ENCODE data around the gene MYDGF.
"Not testable (repeated sequence)": the region's sequence is repeated elsewhere in the genome, so short reads cannot be mapped to it uniquely, and the experiment has no call there.

The MYDGF gene

DNA sequence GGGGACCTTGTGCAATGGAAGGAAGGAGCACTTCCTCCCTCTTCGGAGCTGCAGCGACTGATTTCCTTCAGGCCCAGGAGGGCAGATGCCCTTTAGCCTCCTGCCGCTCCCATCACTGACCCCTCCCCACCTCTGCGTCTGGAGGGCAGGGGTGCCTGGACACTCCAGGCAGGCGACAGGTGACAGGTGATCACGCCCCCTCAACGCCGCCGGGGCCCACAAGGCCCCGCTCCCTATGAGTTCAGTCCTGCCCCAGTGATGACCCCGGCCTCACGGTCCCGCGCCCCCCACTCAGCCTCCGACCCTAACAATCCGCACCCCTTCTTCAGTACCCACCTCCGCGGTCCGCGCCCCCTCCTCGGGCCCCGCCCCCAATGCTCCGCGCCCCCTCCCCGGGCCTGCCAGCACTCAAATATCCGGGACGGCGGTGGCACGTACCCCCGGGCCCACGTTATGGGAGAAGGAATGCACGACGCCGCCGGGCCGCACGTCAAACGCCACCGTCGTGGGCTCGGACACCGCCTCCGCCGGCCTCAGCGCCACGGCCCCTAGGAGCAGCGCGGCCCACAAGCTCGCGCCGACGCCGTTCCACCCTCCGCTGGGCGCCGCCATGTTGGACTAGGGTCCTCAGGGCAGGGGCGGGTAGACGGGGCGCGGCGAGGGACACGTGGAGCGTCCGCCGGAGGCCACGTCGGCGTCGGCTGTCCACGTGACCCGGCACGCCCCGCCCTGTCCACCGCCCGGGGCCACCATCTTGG lies at the start of gene MYDGF:
Gene MYDGF, minus strand, starts transcription at position 620 of the 758 bp plus-strand sequence. Its CDS starts 8 bp downstream, at position 612.
- H3K36me3 ChIP-seq (ENCODE audit: control insufficient read depth, insufficient read depth, low read length): peaks cover 19% of the 10 kb centered on the region
- H3K4me1 ChIP-seq (ENCODE audit: control insufficient read depth, insufficient read depth, low read length): peaks cover 3% of the 10 kb centered on the region; the same call in 1 of the 2 replicates
- H3K9me3 ChIP-seq (ENCODE audit: control insufficient read depth, insufficient read depth, low read depth, low read length): no peaks in the 10 kb centered on the region
- no peaks in the 10 kb centered on the region for H3K27me3 ChIP-seq (ENCODE audit: control insufficient read depth, insufficient read depth, low read length)
- peak within 1 kb of the TSS; percentile 42; the same call in 1 of the 2 replicates for H3K27ac ChIP-seq (ENCODE audit: low read depth, low read length)
- H3K9ac ChIP-seq (ENCODE audit: low read length): peak within 1 kb of the TSS; percentile 86
- peak within 1 kb of the TSS; percentile 97 for H3K4me3 ChIP-seq (ENCODE audit: low read depth, low read length)

DNA sequence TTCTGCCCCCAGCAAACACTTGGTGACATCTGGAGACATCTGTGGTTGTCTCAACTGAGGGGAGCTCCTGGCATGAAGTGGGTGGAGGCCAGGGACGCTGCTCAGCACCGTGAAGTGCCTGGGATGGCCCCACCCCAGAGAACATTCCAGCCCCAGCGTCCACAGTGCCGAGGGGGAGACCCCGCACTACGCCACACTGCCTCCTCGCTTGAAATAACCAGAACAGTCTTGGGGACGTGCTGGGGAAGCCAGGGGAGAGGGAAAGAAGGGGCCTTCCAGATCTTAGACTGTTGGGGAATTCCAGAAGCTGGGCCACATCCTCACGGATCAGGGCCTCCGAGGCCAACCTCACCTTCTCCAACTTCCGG lies 49.3 kb upstream of the MYDGF start:
- Histone ChIP-seq H3K27ac (ENCODE audit: low read depth, low read length) (no peak overlapping the region), H3K27me3 (ENCODE audit: control insufficient read depth, insufficient read depth, low read length) (no peaks in the 10 kb centered on the region), H3K9me3 (ENCODE audit: control insufficient read depth, insufficient read depth, low read depth, low read length) (no peaks in the 10 kb centered on the region), H3K9ac (ENCODE audit: low read length) (no peak overlapping the region), H3K4me3 (ENCODE audit: low read depth, low read length) (no peak overlapping the region), H3K36me3 (ENCODE audit: control insufficient read depth, insufficient read depth, low read length) (peaks cover 61% of the 10 kb centered on the region), H3K4me1 (ENCODE audit: control insufficient read depth, insufficient read depth, low read length) (no peaks in the 10 kb centered on the region)

DNA sequence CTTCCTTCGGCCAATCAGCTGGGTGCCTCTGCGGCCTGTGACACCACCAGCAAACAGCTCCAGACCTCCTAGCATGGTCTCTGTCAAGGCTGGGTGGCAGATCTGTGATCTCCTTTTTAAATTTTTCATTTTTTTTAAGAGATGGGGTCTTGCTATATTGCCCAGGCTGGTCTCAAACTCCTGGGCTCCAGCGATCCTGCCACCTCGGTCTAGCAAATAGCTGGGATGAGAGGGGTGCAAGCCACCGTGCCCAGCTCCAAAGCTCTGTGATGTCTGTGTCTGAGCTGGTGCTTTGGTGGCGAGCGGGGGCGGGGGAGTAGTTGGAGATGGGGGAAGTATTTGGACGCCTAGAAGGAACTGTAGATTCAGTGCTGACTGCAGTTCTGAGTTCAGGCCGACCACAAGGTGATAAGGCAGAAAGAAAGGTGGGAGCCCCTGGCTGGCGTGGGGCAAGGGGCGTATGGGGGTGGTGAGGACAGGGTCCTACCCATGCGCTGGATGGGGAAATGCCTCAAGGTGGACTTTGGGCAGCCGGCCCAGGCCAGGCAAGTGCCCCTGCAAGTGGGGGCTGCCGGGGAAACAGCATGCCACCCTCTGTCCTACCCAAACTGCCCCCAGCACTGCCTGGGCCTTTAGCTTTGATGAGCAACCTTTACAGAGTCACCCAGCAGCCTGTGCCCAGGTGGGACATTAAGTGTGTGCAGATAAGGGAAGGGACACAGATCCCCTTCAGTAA lies 48.0 kb upstream of the MYDGF start:
- Histone ChIP-seq H3K36me3 (ENCODE audit: control insufficient read depth, insufficient read depth, low read length) (peaks cover 75% of the 10 kb centered on the region), H3K9ac (ENCODE audit: low read length) (no peak overlapping the region), H3K4me3 (ENCODE audit: low read depth, low read length) (no peak overlapping the region), H3K27ac (ENCODE audit: low read depth, low read length) (no peak overlapping the region), H3K27me3 (ENCODE audit: control insufficient read depth, insufficient read depth, low read length) (no peaks in the 10 kb centered on the region), H3K9me3 (ENCODE audit: control insufficient read depth, insufficient read depth, low read depth, low read length) (no peaks in the 10 kb centered on the region), H3K4me1 (ENCODE audit: control insufficient read depth, insufficient read depth, low read length) (no peaks in the 10 kb centered on the region)

DNA sequence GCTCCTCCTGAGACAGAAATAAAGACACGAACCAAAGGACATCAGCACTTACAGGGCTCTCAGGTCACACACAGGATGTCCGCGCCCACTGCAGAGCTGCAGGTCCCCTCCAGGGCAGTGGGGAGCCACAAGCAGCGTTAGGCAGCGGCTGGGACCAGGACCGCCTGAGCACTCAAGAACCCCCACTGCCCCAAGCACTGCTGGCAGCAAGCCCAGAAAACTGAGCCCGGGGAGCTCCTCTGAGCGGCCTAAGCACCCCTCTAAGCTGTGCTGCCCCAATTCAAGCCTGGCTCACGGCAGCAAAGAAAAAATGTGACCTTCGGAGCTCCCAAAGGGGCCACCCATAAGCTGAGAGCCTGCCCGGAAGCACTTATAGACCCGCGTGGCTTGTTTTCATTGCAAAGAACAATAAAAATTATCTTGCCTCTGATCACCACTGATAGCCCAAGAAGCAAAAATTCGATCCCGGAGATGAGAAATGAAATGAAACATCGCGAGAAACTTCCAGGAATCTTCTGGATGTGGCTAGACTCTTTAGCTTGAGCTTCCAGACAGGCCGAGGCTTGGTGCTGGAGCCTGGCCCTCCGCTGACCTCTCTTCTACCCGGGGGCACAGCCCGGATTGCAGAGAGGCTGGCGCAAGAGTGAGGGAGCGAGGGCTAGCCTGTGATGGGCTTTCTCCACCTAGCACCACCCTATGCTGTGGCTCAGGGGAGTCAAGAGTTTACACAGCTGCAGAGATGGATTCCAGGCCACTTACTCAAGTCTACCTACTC lies 47.2 kb upstream of the MYDGF start:
- Histone ChIP-seq H3K9ac (ENCODE audit: low read length) (no peak overlapping the region), H3K9me3 (ENCODE audit: control insufficient read depth, insufficient read depth, low read depth, low read length) (no peaks in the 10 kb centered on the region), H3K4me1 (ENCODE audit: control insufficient read depth, insufficient read depth, low read length) (no peaks in the 10 kb centered on the region), H3K36me3 (ENCODE audit: control insufficient read depth, insufficient read depth, low read length) (peaks cover 82% of the 10 kb centered on the region), H3K4me3 (ENCODE audit: low read depth, low read length) (no peak overlapping the region), H3K27me3 (ENCODE audit: control insufficient read depth, insufficient read depth, low read length) (no peaks in the 10 kb centered on the region), H3K27ac (ENCODE audit: low read depth, low read length) (no peak overlapping the region)

DNA sequence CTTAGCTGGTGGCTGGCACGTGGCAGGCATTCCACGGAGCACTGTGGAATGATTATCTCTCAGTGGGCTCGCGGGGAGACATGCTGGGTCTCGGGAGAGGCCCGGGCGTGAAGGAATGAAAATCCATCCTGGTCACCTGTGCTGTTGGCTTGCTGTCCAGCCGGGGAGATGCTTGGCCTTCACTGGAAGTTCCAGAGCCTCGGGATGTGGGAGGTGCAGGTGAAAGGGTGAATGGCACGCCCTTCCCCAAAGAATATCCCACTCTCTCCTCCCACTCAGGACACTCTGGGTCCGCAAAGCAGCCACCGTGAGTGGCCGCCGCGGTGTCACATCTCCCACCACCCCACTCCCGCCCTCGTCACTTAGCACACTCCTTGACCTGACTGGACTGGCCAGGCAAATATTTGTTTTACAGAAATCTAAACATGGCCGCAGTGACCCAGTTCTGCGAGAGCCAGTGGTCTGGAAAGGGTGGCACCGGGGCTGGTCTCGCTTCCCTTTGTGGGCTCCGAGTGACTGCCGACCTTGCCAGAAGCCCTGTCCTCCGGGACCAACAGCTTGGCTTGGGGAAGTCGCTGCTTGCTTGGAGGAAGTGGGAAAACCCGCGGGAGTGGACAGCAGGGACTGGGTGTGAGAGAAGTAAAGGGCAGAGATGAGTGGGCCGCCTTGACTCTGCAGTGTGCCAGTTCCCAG lies 45.5 kb upstream of the MYDGF start:
- H3K36me3 ChIP-seq (ENCODE audit: control insufficient read depth, insufficient read depth, low read length): peaks cover 84% of the 10 kb centered on the region
- H3K9me3 ChIP-seq (ENCODE audit: control insufficient read depth, insufficient read depth, low read depth, low read length): no peaks in the 10 kb centered on the region
- H3K27me3 ChIP-seq (ENCODE audit: control insufficient read depth, insufficient read depth, low read length): no peaks in the 10 kb centered on the region
- H3K4me1 ChIP-seq (ENCODE audit: control insufficient read depth, insufficient read depth, low read length): no peaks in the 10 kb centered on the region
- H3K27ac ChIP-seq (ENCODE audit: low read depth, low read length): no peak overlapping the region
- no peak overlapping the region for H3K9ac ChIP-seq (ENCODE audit: low read length)
- H3K4me3 ChIP-seq (ENCODE audit: low read depth, low read length): no peak overlapping the region

DNA sequence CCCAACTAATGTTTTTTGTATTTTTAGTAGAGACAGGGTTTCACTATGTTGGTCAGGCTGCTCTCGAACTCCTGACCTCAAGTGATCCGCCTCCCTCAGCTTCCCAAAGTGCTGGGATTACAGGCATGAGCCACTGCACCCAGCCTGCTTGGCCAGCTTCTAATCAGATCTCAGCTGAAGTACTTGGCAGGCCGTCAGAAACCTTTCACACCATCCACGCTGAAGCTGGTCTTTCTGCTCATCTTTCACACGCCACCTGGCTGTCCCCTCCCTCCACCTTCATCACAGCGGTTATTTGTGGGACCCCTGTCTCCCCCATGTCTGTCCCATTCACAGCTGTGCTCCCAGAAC lies 45.0 kb upstream of the MYDGF start:
- H3K36me3 ChIP-seq (ENCODE audit: control insufficient read depth, insufficient read depth, low read length): peaks cover 84% of the 10 kb centered on the region
- H3K27ac ChIP-seq (ENCODE audit: low read depth, low read length); H3K9me3 ChIP-seq (ENCODE audit: control insufficient read depth, insufficient read depth, low read depth, low read length); H3K9ac ChIP-seq (ENCODE audit: low read length); H3K4me1 ChIP-seq (ENCODE audit: control insufficient read depth, insufficient read depth, low read length); H3K4me3 ChIP-seq (ENCODE audit: low read depth, low read length); H3K27me3 ChIP-seq (ENCODE audit: control insufficient read depth, insufficient read depth, low read length): not testable (repeated sequence)

DNA sequence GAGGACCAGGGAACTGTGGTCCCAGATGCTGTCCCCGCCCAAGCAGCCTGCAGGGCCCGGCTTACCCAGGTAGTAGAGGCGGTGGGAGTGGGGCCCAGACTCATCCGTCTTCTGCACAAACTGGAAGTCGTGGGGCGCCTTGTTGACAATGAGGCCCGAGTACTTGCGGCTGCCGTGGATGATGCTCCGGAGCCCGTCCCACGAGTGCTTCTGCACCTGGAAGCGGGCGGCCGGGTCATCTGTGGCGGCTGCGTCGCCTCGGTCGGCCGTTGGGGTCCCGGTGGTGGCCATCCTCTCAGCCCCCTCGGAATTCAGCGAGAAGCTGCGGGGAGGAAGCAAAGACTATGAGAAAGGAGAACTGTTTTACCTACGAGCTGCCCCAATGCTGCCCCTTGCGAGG lies 43.9 kb upstream of the MYDGF start:
- Histone ChIP-seq H3K27ac (ENCODE audit: low read depth, low read length) (no peak overlapping the region), H3K36me3 (ENCODE audit: control insufficient read depth, insufficient read depth, low read length) (peaks cover 86% of the 10 kb centered on the region), H3K27me3 (ENCODE audit: control insufficient read depth, insufficient read depth, low read length) (no peaks in the 10 kb centered on the region), H3K4me1 (ENCODE audit: control insufficient read depth, insufficient read depth, low read length) (no peaks in the 10 kb centered on the region), H3K9me3 (ENCODE audit: control insufficient read depth, insufficient read depth, low read depth, low read length) (no peaks in the 10 kb centered on the region), H3K9ac (ENCODE audit: low read length) (no peak overlapping the region), H3K4me3 (ENCODE audit: low read depth, low read length) (no peak overlapping the region)

DNA sequence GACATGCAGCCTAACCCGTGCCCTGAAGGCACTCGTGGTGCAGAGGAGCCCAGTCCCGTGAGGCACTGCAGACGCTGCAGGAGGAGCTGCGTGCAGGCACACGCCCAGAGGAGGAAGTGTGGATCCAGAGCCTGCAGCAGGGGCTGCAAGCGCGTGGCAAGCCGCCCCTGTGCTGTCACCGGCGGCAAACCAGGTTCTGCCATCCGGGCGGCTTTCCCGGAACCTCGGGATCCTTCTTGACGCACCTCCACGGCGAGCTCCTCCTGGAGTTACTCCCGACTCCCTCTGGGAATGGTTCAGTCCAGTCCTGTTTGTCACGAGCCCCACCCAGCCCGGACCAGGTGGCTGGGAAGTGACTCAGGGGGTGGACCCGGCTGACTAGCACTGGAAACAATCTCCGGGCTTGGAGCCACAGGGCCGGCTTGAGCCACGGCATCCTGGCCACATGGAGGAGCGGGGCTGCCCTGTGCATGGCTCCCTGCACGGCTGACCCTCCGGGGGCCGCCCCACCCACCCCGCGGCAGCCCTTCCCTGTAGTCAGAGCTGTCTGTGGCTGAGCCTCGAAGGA lies 43.3 kb upstream of the MYDGF start:
- H3K27me3 ChIP-seq (ENCODE audit: control insufficient read depth, insufficient read depth, low read length): no peaks in the 10 kb centered on the region
- H3K9ac ChIP-seq (ENCODE audit: low read length): no peak overlapping the region
- H3K27ac ChIP-seq (ENCODE audit: low read depth, low read length): no peak overlapping the region
- H3K4me3 ChIP-seq (ENCODE audit: low read depth, low read length): no peak overlapping the region
- H3K4me1 ChIP-seq (ENCODE audit: control insufficient read depth, insufficient read depth, low read length): no peaks in the 10 kb centered on the region
- peaks cover 82% of the 10 kb centered on the region for H3K36me3 ChIP-seq (ENCODE audit: control insufficient read depth, insufficient read depth, low read length)
- H3K9me3 ChIP-seq (ENCODE audit: control insufficient read depth, insufficient read depth, low read depth, low read length): no peaks in the 10 kb centered on the region

DNA sequence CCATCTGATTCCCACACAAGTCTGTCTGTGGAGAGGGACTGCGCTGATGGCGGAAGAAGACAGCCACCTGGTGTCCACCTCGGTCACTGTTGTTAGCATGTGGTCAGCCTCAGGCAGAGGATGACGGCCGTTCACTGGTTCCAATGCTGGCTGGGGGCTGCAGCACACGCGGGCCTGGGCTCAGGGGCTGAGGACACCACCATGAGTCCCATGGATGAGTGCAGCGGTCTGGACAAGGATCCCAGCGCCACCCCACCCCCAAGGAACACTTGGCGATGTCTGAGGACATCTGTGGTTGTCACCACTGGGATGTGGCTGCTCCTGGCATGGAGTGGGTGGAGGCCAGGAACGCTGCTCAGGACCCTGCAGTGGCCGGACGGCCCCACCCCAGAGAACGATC lies 42.6 kb upstream of the MYDGF start:
- H3K27ac ChIP-seq (ENCODE audit: low read depth, low read length): no peak overlapping the region
- no peak overlapping the region for H3K4me3 ChIP-seq (ENCODE audit: low read depth, low read length)
- H3K4me1 ChIP-seq (ENCODE audit: control insufficient read depth, insufficient read depth, low read length): no peaks in the 10 kb centered on the region
- no peaks in the 10 kb centered on the region for H3K27me3 ChIP-seq (ENCODE audit: control insufficient read depth, insufficient read depth, low read length)
- H3K36me3 ChIP-seq (ENCODE audit: control insufficient read depth, insufficient read depth, low read length): peaks cover 75% of the 10 kb centered on the region
- no peak overlapping the region for H3K9ac ChIP-seq (ENCODE audit: low read length)
- no peaks in the 10 kb centered on the region for H3K9me3 ChIP-seq (ENCODE audit: control insufficient read depth, insufficient read depth, low read depth, low read length)

DNA sequence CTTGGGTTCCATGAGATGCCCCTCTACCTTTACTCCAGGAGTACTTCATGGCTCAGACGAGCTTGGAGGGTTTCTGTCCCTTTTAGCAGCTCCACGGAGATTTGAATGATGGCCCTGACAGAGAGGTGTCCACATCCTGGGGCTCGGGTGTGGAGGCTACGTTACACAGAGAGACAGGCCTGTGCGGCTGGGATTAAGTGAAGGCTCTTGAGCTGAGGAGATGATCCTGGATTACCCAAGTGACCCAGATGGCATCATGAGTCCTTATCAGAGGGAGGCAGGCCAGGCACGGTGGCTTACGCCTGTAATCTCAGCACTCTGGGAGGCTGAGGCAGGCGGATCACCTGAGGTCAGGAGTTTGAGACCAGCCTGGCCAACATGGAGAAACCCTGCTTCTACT lies 41.1 kb upstream of the MYDGF start:
- Histone ChIP-seq H3K27me3 (ENCODE audit: control insufficient read depth, insufficient read depth, low read length) (no peaks in the 10 kb centered on the region), H3K27ac (ENCODE audit: low read depth, low read length) (no peak overlapping the region), H3K4me3 (ENCODE audit: low read depth, low read length) (no peak overlapping the region), H3K36me3 (ENCODE audit: control insufficient read depth, insufficient read depth, low read length) (peaks cover 70% of the 10 kb centered on the region), H3K4me1 (ENCODE audit: control insufficient read depth, insufficient read depth, low read length) (no peaks in the 10 kb centered on the region), H3K9me3 (ENCODE audit: control insufficient read depth, insufficient read depth, low read depth, low read length) (no peaks in the 10 kb centered on the region), H3K9ac (ENCODE audit: low read length) (no peak overlapping the region)

All from HUES6 (cell line).